GM21360 (cell line): Measurements from ENCODE around the gene WRAP73.

Experiments used
- ATAC-seq: cut with Tn5 transposase; IDR thresholded peaks from one replicate; pipeline ENCODE4 v1.9.1; 2021; ENCODE audit warnings: mild to moderate bottlenecking, moderate library complexity; ENCODE audit not compliant: unreplicated experiment

The WRAP73 gene

DNA sequence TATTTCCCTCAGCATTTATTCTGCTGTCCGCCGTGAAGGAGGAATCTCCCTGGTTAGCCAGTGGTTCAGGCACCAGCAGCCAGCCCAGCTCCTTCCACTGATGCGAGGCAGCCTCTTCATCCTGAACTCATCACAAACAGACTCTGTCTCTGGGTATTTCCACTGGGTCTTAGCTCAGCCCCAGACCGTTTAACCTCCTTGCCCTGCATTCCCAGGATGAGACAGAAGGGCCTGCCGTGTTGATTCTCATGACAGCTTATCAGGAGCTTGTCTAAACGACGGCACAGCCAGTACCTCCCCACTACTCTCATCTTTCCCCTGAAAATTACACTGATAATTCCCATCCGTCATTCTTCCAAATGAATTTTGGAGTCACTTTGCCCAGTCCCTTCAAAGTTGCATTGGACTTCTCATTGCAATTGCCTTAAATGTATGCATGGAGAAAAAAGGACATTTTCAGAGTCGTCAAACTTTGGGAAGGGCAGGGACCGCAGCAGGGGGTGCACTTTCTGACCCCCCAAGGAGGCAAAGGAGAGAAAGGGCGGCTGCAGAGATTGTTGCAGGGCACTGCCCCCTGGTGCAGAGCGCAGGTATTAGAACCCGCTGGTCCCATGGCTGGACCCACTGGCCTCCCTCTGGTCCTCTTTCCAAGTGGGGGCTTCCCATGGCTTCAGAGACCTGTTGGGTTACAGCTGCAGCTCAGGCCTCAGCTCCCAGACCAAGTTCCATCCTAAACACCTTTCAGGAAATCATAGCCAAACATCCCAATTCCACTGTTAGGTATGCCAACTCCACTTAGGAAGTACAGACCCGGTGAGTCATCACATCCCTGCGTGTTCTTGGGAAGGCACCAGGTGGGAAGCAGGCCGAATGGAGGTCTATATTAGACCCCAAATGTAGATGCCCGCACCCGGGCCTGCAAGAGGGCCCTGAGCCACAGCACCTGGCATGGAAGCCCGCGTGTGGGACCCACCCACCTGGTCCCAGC, 34.9 kb downstream of the WRAP73 start:
- no peak for ATAC-seq

- no peak for ATAC-seq
These were observed 37.8 kb downstream of the WRAP73 start for GRCh38 chr1:3612123-3612522.

DNA sequence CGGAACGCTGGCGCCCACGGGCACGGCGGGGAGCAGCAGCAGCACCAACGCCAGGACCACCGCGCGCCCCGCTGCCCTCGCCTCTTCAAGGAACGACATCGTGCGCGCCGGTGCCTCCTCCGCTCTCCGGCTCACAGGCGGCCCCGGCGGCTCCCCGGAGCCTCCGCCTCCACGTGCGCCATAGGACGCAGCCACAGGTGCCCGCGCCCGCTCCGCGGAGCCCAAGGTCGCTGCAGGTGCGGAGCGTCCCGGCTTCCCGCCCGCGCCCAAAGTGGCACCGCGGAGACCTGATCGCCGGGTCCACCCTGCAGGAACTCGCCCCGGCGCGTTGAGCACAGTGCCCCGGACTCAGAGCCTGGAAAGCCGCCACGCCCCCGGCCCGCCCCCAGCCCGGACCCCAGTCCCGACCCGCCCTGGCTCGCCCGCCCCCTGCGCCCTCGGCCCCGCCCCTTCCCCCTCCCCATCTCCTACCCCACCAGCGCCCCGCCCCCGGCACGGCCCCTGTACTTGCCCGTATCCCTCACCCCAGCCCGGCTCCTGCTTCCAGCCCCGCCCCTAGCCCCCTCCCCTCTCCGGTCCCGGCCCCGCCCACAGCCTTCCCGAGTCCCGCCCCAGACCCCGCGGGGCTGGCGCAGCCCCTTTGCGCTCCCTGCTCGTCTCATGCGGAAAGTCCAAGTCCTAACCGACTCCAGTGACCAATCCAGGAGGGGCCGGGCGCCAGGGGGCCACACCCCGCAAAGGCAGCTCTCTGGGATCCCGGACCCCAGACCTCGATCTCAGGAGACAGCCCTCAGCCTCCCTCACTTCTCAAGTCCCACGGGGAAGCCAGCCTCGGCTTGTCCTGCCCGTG, 38.5 kb downstream of the WRAP73 start, which contains the start of gene MEGF6:
Gene MEGF6, minus strand, starts transcription at position 339 of the 850 bp plus-strand sequence. Its CDS starts 240 bp downstream, at position 99.
- ATAC-seq, result no peak

DNA sequence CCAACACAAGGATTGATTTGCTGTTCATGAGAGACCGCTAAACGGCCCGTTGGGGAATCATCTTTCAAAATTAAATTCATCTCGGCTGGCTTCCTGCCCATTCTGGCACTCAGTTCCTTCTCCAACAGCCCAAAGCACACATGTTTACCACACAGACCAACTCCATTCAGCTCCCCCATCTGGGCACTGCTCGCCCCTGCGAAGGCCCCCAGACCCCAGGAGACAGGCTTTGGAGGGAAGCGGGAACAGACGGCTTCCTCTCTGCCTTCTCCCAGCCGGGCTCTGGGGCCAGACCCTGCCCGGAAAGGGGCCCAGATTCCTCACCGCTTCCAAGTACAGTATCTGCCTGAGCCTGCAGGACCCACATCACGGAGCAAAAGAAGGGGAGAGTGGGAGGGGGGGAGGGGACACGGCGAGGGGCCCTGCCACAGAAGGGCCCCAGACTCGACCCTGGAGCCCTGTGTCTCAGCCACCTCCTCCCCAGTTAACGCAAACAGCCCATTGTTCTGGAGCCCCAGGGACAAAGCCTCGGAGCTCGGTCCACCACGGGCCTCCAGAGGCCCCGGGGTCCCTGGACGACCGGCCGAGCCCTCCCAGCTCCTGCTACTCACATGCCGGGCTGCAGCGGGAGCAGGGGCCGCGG, 39.3 kb downstream of the WRAP73 start:
- no peak for ATAC-seq

DNA sequence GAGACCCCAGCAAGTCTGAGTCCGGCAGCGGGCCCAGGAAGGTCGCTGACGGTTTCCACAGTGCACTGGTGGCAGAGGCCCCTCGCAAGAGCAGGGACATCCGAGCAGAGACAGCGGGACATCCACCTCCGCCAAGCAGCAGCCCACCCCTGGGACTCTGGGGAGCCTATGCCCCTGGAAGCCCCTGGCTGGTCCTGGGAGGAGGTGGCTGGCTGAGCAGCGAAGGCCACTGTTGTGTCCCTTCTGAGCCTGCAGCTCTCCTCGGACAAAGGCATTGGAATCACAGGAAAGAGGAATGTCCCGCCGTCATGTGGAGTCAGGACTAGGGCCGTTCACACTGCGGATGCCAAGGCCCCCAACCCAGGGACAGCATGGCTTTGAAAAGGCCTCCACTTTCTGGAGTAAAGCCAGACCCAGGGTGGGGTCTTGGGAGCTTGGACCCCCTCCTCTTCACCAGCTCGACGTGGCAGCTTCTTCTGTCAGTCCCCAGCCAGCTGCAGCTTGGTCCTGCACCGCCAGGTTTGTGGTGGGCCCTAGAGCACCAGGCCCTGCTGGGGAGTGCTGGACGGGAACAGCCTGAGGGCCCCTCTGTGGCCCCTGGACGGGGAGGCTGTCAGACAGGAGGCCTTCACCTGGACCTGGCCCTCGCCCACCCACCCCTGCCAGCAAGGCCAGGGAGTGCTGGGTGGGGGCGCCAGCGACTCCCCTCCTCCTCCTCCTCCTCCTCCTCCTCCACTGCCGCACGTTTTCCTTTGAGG, 40.0 kb downstream of the WRAP73 start:
- no peak for ATAC-seq

GRCh38 chr1:3609016-3609768, 40.7 kb downstream of the WRAP73 start:
- ATAC-seq, result no peak

DNA sequence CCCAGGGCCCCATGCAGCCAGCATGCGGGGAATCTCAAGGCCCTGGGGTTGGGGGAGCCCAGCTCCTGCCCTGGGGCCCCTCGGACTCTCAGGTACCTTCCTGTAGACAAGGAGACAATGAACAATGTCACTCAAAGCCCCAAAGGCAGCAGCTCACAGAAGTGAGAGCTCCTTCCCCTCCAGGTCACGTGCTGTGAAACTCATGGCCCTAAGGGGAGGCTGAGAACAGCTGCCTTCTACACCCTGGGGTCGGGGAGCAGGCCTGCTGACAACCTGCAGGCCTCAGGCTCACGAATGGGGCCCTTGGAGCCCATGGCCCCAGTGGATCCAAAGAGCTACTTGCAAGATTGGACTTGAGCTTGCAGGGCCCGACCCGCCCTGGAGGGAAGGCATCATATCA, 41.7 kb downstream of the WRAP73 start:
- ATAC-seq, result no peak

GRCh38 chr1:3607703-3608065, 42.2 kb downstream of the WRAP73 start:
- no peak for ATAC-seq

- no peak for ATAC-seq
These were observed 42.9 kb downstream of the WRAP73 start for GRCh38 chr1:3606779-3607702.

- no peak for ATAC-seq
These were observed 44.7 kb downstream of the WRAP73 start for GRCh38 chr1:3604997-3605823.

DNA sequence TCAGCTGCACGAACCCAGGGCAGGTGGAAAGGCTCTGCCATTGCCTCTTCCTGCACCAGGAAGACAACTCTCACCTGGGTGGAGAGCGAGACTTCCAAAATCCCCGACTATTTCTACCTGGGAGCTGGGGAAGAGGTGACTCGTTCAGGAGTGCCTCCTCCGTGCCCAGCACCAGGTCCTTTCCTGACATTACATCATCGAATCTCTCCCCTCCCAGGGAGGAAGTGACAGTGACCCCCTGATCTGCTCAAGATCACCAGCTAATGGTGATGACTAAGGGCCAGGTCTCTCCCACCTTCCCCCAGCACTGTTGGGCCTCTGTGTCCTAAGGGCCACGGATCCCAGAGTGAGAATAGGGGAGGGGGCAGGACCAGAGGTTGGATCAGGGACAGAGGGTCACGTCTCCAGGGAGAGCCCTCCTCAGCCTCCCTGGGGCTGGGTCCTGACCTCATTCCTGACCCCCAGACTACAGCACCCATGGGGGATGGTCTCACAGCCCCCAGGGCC, 45.4 kb downstream of the WRAP73 start:
- ATAC-seq, result no peak

DNA sequence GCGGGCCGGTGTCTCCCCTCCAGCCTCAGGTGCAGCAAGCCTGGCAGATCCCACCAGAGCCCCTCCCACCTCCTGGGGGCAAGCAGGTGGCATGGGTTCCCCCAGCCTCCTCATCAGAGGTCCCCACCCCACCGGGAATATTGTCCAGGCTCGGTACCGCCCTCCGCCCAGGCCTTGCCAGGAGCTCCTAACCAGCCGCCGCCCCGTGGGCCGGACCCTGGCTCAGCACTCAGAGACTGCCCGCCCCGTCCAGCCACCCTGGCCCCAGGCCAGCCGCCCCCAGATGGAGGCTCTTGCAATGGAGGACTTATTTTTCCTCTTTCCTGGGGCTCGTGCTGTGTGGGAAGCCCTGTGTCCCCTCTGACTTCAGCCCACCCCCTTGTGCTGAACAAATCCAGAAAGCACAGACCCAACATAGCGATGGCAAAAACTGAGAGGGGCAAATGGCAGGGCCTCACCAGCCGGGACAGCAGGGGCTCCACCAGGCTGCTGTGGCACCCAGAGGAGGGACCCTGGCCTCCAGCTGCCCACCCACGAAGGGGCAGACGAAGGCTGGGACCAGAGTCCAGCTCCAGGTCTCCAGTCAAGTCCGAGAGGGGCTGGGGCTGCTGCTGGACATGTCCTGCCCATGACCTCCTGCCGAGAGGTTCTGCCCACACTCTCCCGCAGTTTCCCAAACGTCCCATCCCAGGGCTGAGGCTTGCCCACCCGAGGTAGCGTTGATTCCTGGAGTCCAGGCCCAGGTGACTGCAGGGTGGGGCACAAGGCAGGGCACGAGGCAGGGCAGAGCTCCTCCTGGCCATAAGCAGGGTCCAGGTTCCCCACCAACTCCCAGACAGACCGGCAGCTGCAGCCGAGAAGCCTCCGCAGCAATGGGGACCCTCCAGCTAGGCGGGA, 46.1 kb downstream of the WRAP73 start:
- ATAC-seq, result no peak

- ATAC-seq, result no peak
These were observed 46.7 kb downstream of the WRAP73 start for GRCh38 chr1:3603156-3603555.

- no peak for ATAC-seq
These were observed 47.5 kb downstream of the WRAP73 start for GRCh38 chr1:3602375-3602774.

DNA sequence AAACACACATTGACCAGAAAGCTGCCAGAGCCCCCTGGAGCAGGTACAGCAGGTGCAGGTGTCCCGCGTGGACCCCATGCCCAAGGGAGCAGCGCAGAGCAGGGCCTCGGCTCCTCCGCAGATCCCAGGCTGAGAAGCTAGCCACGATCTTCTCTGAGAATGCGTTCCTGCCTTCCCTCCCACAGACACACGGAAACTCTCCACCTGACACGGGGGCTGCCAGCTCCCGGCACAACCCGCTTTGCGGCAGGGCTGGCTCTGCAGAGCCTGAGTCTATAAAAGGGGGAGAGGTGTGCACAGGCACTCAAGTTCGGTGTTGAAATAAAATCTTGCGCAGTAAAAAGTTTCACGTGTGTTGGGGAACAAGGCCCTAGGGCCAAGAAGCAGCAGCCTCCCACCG, 48.2 kb downstream of the WRAP73 start:
- no peak for ATAC-seq

DNA sequence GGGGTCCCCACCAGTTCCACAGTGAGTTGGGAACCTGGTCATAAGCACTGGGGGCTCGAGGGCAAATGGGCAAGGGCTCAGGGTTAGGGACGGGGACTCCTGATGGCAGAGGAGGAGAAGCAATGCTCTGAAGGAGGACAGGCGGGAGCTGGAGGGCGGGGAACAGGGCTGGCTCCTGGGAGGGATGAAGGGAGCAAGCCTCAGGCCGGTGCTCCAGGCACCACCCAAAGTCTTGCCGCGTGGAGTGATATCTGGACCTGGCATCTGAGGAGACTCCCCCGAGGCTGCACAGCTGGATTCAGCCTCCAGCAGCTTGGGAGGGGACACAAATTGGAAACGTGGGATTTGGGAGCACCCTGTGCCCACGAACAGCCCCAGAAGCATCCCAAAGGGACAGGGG, 49.5 kb downstream of the WRAP73 start:
- no peak for ATAC-seq

DNA sequence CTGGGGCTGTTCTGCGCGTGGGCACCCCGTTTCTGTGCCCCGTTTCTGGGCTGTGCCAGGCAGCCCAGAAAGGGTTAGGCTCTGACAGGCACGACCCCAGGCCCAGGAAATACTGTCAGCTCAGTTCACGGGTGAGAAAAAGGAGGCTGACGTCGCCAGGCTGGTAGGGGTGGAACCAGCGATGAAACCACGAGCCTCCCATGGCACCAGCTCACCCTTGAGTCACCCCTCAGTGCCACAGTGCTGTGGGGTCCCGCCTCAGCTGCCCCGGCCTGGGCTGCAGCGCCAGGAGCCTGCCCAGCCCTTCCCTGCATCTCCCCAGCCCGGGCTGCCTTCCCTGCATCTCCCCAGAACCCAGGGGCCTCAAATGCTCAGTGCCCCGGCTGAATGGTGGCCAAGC, 50.1 kb downstream of the WRAP73 start:
- ATAC-seq, result no peak
